Upper lobe of left lung (tissue), 6 donors: ENCODE results near the gene GIPC1. TPM values are rescaled to one million over a fixed set of nuclear protein-coding genes. Genes with fewer than 3 reads are reported as not detected.

Source experiments
- ATAC-seq, 2 donors: fragments of 200-7000 bp; cut with Tn5 transposase; one replicate each; pipeline ENCODE4 v1.9.1; 2022; ENCODE audit warnings: mild to moderate bottlenecking in 2 of 2, moderate library complexity in 2 of 2; ENCODE audit not compliant: low FRiP score in 2 of 2
- DNase-seq, 2 donors: peaks; one replicate each; pipeline ENCODE4 v3.0.0-alpha.2; 2019 to 2020
- H3K27ac ChIP-seq, 4 donors: fragments of 200-600 bp; sonication (generic); one replicate each; pipeline ENCODE4 v1.5.1; 2016 to 2019
- H3K27me3 ChIP-seq, 4 donors: fragments of 200-600 bp; sonication (generic); one replicate each; pipeline ENCODE4 v1.5.1; 2017 to 2019
- H3K36me3 ChIP-seq, 4 donors: fragments of 200-600 bp; sonication (generic); one replicate each; pipeline ENCODE4 v1.5.1; 2016 to 2019
- H3K4me1 ChIP-seq, 4 donors: fragments of 200-600 bp; sonication (generic); one replicate each; pipeline ENCODE4 v1.5.1; 2018 to 2019
- H3K4me3 ChIP-seq, 4 donors: fragments of 200-600 bp; sonication (generic); one replicate each; pipeline ENCODE4 v1.5.1; 2017 to 2019; ENCODE audit warnings: mild to moderate bottlenecking in 2 of 4, moderate library complexity in 1 of 4
- H3K9me3 ChIP-seq, 4 donors: fragments of 200-600 bp; sonication (generic); one replicate each; pipeline ENCODE4 v1.5.1; 2018 to 2019
- CTCF ChIP-seq, 6 experiments: fragments of 450-650 bp in 4 of 6; fragments of 200-600 bp in 2 of 6; sonication (generic) in 2 of 6; IDR thresholded peaks; one replicate each; pipeline ENCODE4 v1.5.1; 2016 to 2019; ENCODE audit warnings: antibody characterized with exemption in 6 of 6
- EP300 ChIP-seq, 4 donors: sonication (generic); formaldehyde crosslinking; IDR thresholded peaks; one replicate each; pipeline ENCODE4 v1.5.1; 2017; ENCODE audit warnings: antibody characterized with exemption in 4 of 4, control low read depth in 2 of 4
- POLR2A ChIP-seq, 4 donors: fragments of 450-650 bp; IDR thresholded peaks; one replicate each; pipeline ENCODE4 v1.5.1; 2016 to 2017; ENCODE audit warnings: antibody characterized with exemption in 4 of 4, mild to moderate bottlenecking in 2 of 4
- POLR2AphosphoS5 ChIP-seq, 2 donors: sonication (generic); formaldehyde crosslinking; IDR thresholded peaks; one replicate each; pipeline ENCODE4 v1.5.1; 2017; ENCODE audit warnings: antibody characterized with exemption in 2 of 2
- WGBS, 2 donors: methylation state at CpG; one replicate each; pipeline ENCODE4 v1.1.5; 2017 to 2018; 5-methylcytosine and 5-hydroxymethylcytosine counted together
- total RNA-seq, 6 donors: library from RNA; depleted of rRNA in 4 of 6; stranded (reverse); fragments of >200 nt in 4 of 6; gene quantifications; one replicate each; pipeline versions ENCODE4 v1.1.0 to v1.2.1, GENCODE V29; 2016 to 2021
- donor health status: DM: no; HTN: no; CAD: no; lungs with moderate emphysema.
- donor health status: DM: no; HTN: yes; CAD: no; lungs with severe emphysema.

The GIPC1 gene
- total RNA-seq, 6 donors from 2014 or later: 103 to 283 (median 152) TPM

- no peak for TF ChIP-seq POLR2AphosphoS5 (IDR thresholded peaks at IDR 0.05)
- no peak for TF ChIP-seq CTCF (IDR thresholded peaks at IDR 0.05)
- no peak for TF ChIP-seq EP300 (IDR thresholded peaks at IDR 0.05)
- Histone ChIP-seq H3K4me3 (no peak overlapping the region), H3K36me3 (peaks cover 49 to 100% (median 89%) of the 10 kb centered on the region in 4 donors), H3K4me1 (peaks cover 0 to 3% (median 0%) of the 10 kb centered on the region in 4 donors), H3K27me3 (no peaks in the 10 kb centered on the region), H3K27ac (no peak overlapping the region), H3K9me3 (no peaks in the 10 kb centered on the region)
- WGBS, 2 donors: 85 to 90% methylated on average over 25 to 30 of the region's 30 CpGs
- ATAC-seq (peak; percentile 55 to 60), DNase-seq (peak in 1 of 2 donors; percentile 72)
These were observed 45.6 kb downstream of the GIPC1 start for GRCh38 chr19:14450168-14450874.

- peaks cover 49 to 100% (median 92%) of the 10 kb centered on the region in 4 donors for H3K36me3 ChIP-seq
- TF ChIP-seq CTCF (IDR thresholded peaks at IDR 0.05): no peak
- H3K27me3 ChIP-seq: no peaks in the 10 kb centered on the region
- no peaks in the 10 kb centered on the region for H3K9me3 ChIP-seq
- DNase-seq: no peak
- 87 to 90% methylated on average over 6 of the region's 6 CpGs for WGBS, 2 donors
- no peak overlapping the region for H3K27ac ChIP-seq
- H3K4me3 ChIP-seq: no peak overlapping the region
- peaks cover 0 to 3% (median 0%) of the 10 kb centered on the region in 4 donors for H3K4me1 ChIP-seq
- no peak for ATAC-seq
These were observed 46.6 kb downstream of the GIPC1 start for GRCh38 chr19:14449321-14449720.

DNA sequence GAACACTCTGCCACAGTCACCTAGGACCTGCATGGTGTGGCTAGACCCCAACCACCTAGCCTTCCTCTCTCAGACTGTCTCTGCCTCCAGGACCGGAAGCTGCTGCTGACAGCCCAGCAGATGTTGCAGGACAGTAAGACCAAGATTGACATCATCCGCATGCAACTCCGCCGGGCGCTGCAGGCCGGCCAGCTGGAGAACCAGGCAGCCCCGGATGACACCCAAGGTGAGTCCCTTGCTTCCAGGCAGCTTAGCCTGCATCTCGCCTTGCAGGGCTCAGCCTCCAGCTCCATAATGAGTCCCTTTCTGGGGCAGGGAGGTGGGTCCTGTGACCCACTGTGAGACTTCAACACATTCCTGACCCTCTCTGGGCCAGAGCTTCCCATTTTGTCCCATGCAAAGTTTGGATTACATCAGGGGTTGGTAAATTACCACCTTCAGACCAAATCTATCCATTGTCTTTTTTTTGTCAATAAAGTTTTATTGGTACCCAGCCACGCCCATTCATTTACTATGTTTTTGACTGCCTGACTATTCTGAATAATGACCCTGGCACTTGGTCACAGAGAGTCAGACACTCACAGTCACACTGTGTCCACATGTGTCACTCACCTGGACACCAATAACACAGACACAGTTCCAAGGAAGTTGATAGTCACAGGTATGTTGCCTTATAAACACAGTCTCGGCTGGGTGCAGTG is 49.4 kb downstream of the GIPC1 start:
- H3K9me3 ChIP-seq: no peaks in the 10 kb centered on the region
- H3K4me1 ChIP-seq: peaks cover 0 to 7% (median 0%) of the 10 kb centered on the region in 4 donors
- no peak overlapping the region for H3K4me3 ChIP-seq
- ATAC-seq (no peak), DNase-seq (no peak)
- 95 to 100% methylated on average over 10 of the region's 10 CpGs for WGBS, 2 donors
- H3K27ac ChIP-seq: no peak overlapping the region
- TF ChIP-seq POLR2AphosphoS5 (IDR thresholded peaks at IDR 0.05) (no peak), POLR2A (IDR thresholded peaks at IDR 0.05) (no peak), EP300 (IDR thresholded peaks at IDR 0.05) (no peak), CTCF (IDR thresholded peaks at IDR 0.05) (no peak)
- H3K36me3 ChIP-seq: peaks cover 60 to 100% (median 97%) of the 10 kb centered on the region in 4 donors
- no peaks in the 10 kb centered on the region for H3K27me3 ChIP-seq

DNA sequence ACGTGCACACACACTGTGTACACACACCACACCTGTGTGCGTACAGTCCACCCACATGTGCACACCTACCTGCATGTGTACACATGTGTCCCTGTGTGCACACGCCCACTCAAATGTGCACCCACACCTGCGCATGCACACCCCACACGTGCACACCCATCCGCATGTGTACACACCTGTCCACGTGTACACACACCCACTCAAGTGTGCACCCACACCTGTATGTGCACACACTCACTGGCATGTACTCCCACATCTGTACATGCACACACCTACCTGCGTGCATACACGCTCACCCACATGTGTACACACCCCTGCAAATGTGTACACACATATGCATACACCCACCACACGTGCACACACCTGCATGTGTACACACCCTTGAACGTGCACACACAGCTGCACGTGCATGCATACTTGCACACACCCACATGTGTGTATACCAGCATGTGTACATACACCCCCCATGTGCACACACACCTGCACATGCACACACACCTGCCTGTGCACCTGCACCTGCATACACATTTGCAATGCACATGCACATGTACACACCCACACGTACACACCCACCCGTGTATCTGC is 52.2 kb downstream of the GIPC1 start:
- Histone ChIP-seq H3K4me1 (peaks cover 22 to 32% (median 25%) of the 10 kb centered on the region in 4 donors), H3K27me3 (no peaks in the 10 kb centered on the region), H3K9me3 (no peaks in the 10 kb centered on the region), H3K36me3 (peaks cover 48 to 79% (median 76%) of the 10 kb centered on the region in 4 donors), H3K27ac (no peak overlapping the region), H3K4me3 (no peak overlapping the region)
- 89 to 97% methylated on average over 13 of the region's 14 CpGs for WGBS, 2 donors
- no peak for DNase-seq
- no peak for ATAC-seq
- TF ChIP-seq POLR2A (IDR thresholded peaks at IDR 0.05) (no peak), CTCF (IDR thresholded peaks at IDR 0.05) (no peak), EP300 (IDR thresholded peaks at IDR 0.05) (no peak), POLR2AphosphoS5 (IDR thresholded peaks at IDR 0.05) (no peak)
